Activated T-cell treated with anti-CD3 and anti-CD28 coated beads, Interleukin-2, amount 50 U/mL, for 1 hour (primary cell): ENCODE data around the gene LFNG.
A peak's percentile ranks its signal among the peaks of the same experiment; 100 is the strongest.

Experiments used
- DNase-seq: peaks from one replicate; pipeline ENCODE4 v3.0.0-alpha.2; 2020

LFNG gene

GRCh38 chr7:2518737-2519118 lies 846 bp upstream of the LFNG start:
- no peak for DNase-seq

- DNase-seq, result peak; percentile 49
These were observed 672 bp downstream of the LFNG start for GRCh38 chr7:2520131-2520760.

- DNase-seq, result peak; percentile 38
These were observed 1.3 kb downstream of the LFNG start for GRCh38 chr7:2520761-2521290.

GRCh38 chr7:2521341-2521745 lies 1.8 kb downstream of the LFNG start:
- peak; percentile 46 for DNase-seq

GRCh38 chr7:2521952-2522591 lies 2.5 kb downstream of the LFNG start:
- DNase-seq, result peak; percentile 72

GRCh38 chr7:2522780-2523433 lies 3.3 kb downstream of the LFNG start:
- DNase-seq, result peak; percentile 45

GRCh38 chr7:2523461-2523936 lies 3.9 kb downstream of the LFNG start:
- DNase-seq, result peak; percentile 34

GRCh38 chr7:2523941-2524807 lies 4.6 kb downstream of the LFNG start:
- peak; percentile 36 for DNase-seq

- no peak for DNase-seq
These were observed 5.5 kb downstream of the LFNG start for GRCh38 chr7:2524808-2525657.

- no peak for DNase-seq
These were observed 6.4 kb downstream of the LFNG start for GRCh38 chr7:2525658-2526630.

GRCh38 chr7:2526659-2527504 lies 7.3 kb downstream of the LFNG start:
- no peak for DNase-seq

- DNase-seq, result peak; percentile 63
These were observed 8.2 kb downstream of the LFNG start for GRCh38 chr7:2527505-2528467.

GRCh38 chr7:2528481-2529095 lies 9.0 kb downstream of the LFNG start:
- no peak for DNase-seq

GRCh38 chr7:2529161-2530070 lies 9.8 kb downstream of the LFNG start:
- peak; percentile 65 for DNase-seq

- DNase-seq, result peak; percentile 83
These were observed 10.8 kb downstream of the LFNG start for GRCh38 chr7:2530071-2530987.
